ENCODE measurements around the gene NEU2.

DNA sequence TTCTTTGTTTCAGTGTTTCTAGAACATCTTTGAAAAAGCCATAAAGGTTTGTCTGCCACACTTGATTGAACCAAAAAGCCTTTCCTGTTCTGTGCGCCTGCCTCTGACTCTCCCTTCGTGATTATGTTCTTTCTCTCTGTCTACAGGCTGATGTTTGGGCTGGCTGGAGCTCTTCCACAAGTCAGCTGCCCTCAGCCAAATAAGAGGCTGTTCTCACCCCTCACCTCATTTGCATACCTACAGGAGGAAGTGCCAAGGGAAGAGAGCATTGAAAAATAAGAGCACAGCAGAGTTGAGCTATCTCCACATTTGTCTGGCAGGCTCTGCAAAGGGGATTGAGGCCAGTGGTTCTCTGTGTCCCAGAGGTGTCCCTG lies 43.5 kb downstream of the NEU2 start:
- TF ChIP-seq, protein P1, sequence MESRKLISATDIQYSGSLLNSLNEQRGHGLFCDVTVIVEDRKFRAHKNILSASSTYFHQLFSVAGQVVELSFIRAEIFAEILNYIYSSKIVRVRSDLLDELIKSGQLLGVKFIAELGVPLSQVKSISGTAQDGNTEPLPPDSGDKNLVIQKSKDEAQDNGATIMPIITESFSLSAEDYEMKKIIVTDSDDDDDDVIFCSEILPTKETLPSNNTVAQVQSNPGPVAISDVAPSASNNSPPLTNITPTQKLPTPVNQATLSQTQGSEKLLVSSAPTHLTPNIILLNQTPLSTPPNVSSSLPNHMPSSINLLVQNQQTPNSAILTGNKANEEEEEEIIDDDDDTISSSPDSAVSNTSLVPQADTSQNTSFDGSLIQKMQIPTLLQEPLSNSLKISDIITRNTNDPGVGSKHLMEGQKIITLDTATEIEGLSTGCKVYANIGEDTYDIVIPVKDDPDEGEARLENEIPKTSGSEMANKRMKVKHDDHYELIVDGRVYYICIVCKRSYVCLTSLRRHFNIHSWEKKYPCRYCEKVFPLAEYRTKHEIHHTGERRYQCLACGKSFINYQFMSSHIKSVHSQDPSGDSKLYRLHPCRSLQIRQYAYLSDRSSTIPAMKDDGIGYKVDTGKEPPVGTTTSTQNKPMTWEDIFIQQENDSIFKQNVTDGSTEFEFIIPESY (IDR thresholded peaks at IDR 0.05; ENCODE audit: extremely low read depth, insufficient replicate concordance, low read length): no peak
- TF ChIP-seq CTCF (IDR thresholded peaks at IDR 0.05 in 2 of 3, conservative IDR thresholded peaks at IDR 0.05 in 1 of 3; ENCODE audit: borderline replicate concordance in 1 of 3, insufficient read depth in 1 of 3, low read depth in 2 of 3, low read length in 2 of 3): no peak
- TF ChIP-seq POLR2A (IDR thresholded peaks at IDR 0.05; ENCODE audit: borderline replicate concordance, extremely low read depth, insufficient read depth, insufficient read length): no peak
- no peak for TF ChIP-seq POLR2AphosphoS5 (IDR thresholded peaks at IDR 0.05; ENCODE audit: low read depth, low read length)
- no peak for TF ChIP-seq EZH2 (IDR thresholded peaks at IDR 0.05)
- no peak for TF ChIP-seq SIN3A (IDR thresholded peaks at IDR 0.05; ENCODE audit: low read depth)
- TF ChIP-seq EGR1 (IDR thresholded peaks at IDR 0.05; ENCODE audit: low read depth): no peak
- no peak for TF ChIP-seq RAD21 (IDR thresholded peaks at IDR 0.05; ENCODE audit: low read depth)
- TF ChIP-seq REST (IDR thresholded peaks at IDR 0.05; ENCODE audit: low read depth): no peak
- no peak for TF ChIP-seq MAX (IDR thresholded peaks at IDR 0.05)

All from HCT116 (cell line).